ENCODE results near the gene ZDHHC21. TPM values are rescaled to one million over a fixed set of nuclear protein-coding genes. Genes with fewer than 3 reads are reported as not detected.

ZDHHC21 gene, protein sequence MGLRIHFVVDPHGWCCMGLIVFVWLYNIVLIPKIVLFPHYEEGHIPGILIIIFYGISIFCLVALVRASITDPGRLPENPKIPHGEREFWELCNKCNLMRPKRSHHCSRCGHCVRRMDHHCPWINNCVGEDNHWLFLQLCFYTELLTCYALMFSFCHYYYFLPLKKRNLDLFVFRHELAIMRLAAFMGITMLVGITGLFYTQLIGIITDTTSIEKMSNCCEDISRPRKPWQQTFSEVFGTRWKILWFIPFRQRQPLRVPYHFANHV
- 9.9 and 10.5 TPM in 2 replicates for total RNA-seq (2022)
- percentile 75 among the genes with signal in this experiment for Bru-seq, nascent RNA
- percentile 85 among the genes with signal in this experiment for BruChase-seq, experiment 1, labeled RNA remaining after a 6-hour chase
- percentile 85 among the genes with signal in this experiment for BruChase-seq, experiment 2, labeled RNA remaining after a 2-hour chase
- long read RNA-seq, full-length matches to known transcripts, result 8 of 49 reads
- long read RNA-seq, partial matches to known transcripts, result 5 of 49 reads
- long read RNA-seq, other reads (novel, unspliced or antisense), result 36 of 49 reads

DNA sequence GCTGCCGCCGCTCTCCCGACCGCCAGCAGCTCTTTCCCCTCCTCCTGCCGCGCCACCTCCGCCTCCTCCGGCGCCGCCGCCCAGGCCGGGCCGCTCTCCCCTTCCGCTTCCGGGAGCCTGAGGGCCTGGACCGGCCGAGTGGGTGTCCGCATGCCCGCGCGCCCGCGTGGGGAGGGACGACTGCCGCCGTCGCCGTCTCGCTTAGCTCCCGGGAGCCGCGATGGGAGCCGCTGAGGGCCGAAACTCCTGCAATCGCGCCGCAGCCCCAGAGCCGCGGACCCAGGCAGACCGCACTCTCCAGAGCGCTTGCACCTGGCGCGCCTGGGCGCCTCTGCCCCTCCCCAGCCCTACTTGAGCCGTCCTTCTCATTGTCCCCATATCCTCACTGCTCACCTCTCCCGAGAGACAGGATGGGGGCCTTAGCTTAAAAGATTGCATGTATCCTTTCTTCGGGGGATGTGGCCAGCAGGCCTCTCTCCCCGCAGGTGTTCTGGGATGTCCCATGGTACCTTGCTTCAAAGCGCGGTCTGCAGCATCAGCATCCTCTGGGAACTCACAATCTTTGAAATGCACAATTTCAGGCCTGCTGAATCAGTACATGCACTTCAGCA, at the start of gene ZDHHC21:
ZDHHC21 (minus strand) TSS at position 182 of the 611 bp plus-strand sequence. CDS start 19,092 bp downstream, outside the sequence.
- no peaks in the 10 kb centered on the region for H3K4me1 Mint-ChIP-seq (ENCODE audit: insufficient read depth, unreplicated experiment)
- H3K27ac Mint-ChIP-seq (ENCODE audit: low read depth, unreplicated experiment), result peak within 1 kb of the TSS; percentile 64
- intact Hi-C loops (cut with micrococcal nuclease), result no loop called here
- ChIA-PET POLR2A (interaction anchor here (1.6 kb wide), 1 partner anchor 32 kb away, joined by 4 read pairs; no protein-coding TSS in a partner anchor), CTCF (interaction anchor here (0.6 to 1.1 kb wide), 3 partner anchors 13 to 58 kb away, joined by 3 to 4 read pairs (median 3); no protein-coding TSS in a partner anchor)
- H3K9me3 Mint-ChIP-seq (ENCODE audit: unreplicated experiment), result no peaks in the 10 kb centered on the region
- H3K27me3 Mint-ChIP-seq (ENCODE audit: insufficient read depth, unreplicated experiment), result peaks cover 25% of the 10 kb centered on the region
- DNase-seq (ENCODE audit: unreplicated experiment), result peak; percentile 58
- peak within 1 kb of the TSS; percentile 87 for H3K4me3 Mint-ChIP-seq (ENCODE audit: unreplicated experiment)
- BruUV-seq (replicated peaks), result TSS peak; percentile 44
- TF ChIP-seq, protein P1, sequence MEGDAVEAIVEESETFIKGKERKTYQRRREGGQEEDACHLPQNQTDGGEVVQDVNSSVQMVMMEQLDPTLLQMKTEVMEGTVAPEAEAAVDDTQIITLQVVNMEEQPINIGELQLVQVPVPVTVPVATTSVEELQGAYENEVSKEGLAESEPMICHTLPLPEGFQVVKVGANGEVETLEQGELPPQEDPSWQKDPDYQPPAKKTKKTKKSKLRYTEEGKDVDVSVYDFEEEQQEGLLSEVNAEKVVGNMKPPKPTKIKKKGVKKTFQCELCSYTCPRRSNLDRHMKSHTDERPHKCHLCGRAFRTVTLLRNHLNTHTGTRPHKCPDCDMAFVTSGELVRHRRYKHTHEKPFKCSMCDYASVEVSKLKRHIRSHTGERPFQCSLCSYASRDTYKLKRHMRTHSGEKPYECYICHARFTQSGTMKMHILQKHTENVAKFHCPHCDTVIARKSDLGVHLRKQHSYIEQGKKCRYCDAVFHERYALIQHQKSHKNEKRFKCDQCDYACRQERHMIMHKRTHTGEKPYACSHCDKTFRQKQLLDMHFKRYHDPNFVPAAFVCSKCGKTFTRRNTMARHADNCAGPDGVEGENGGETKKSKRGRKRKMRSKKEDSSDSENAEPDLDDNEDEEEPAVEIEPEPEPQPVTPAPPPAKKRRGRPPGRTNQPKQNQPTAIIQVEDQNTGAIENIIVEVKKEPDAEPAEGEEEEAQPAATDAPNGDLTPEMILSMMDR (IDR thresholded peaks at IDR 0.05; ENCODE audit: unreplicated experiment), result no peak
- H3K36me3 Mint-ChIP-seq (ENCODE audit: insufficient read depth, unreplicated experiment), result peaks cover 13% of the 10 kb centered on the region

GRCh38 chr9:14741369-14741768, 48.1 kb upstream of the ZDHHC21 start:
- ChIA-PET POLR2A (interaction anchor here (0.6 to 1.4 kb wide), 2 partner anchors 15 to 49 kb away, joined by 3 to 6 read pairs; no protein-coding TSS in a partner anchor), CTCF (interaction anchor here (0.6 kb wide), 1 partner anchor 291 kb away, joined by 3 read pairs; no protein-coding TSS in a partner anchor)
- no TSS peak for BruUV-seq (replicated peaks)
- H3K27me3 Mint-ChIP-seq (ENCODE audit: insufficient read depth, unreplicated experiment), result peaks cover 34% of the 10 kb centered on the region
- H3K27ac Mint-ChIP-seq (ENCODE audit: low read depth, unreplicated experiment), result no peak overlapping the region
- TF ChIP-seq, protein P1 (IDR thresholded peaks at IDR 0.05; ENCODE audit: unreplicated experiment), result no peak
- H3K4me3 Mint-ChIP-seq (ENCODE audit: unreplicated experiment), result no peak overlapping the region
- DNase-seq (ENCODE audit: unreplicated experiment), result no peak
- H3K9me3 Mint-ChIP-seq (ENCODE audit: unreplicated experiment), result no peaks in the 10 kb centered on the region
- no peaks in the 10 kb centered on the region for H3K4me1 Mint-ChIP-seq (ENCODE audit: insufficient read depth, unreplicated experiment)
- H3K36me3 Mint-ChIP-seq (ENCODE audit: insufficient read depth, unreplicated experiment), result no peaks in the 10 kb centered on the region
- intact Hi-C loops (cut with micrococcal nuclease), result no loop called here

DNA sequence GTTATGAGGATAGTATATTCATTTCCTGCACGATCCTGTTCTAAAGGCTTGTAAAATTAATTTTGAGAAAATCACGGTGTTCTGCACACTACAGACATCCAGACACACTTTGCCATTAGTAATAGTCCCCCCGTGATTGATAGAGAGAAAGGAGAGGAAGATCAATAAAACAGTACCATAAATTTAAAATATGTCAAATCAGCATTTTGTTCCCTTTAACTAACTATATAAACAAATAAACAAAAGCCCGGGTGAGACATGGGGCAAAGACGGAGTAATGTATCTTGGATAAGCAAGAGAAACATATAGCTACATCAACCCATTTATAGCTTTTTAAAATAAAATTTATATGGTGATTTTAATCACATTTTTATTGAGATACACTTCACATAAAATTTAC, 39.9 kb upstream of the ZDHHC21 start:
- intact Hi-C loops (cut with micrococcal nuclease), result no loop called here
- Mint-ChIP-seq H3K4me1 (ENCODE audit: insufficient read depth, unreplicated experiment) (no peaks in the 10 kb centered on the region), H3K4me3 (ENCODE audit: unreplicated experiment) (no peak overlapping the region), H3K9me3 (ENCODE audit: unreplicated experiment) (no peaks in the 10 kb centered on the region), H3K27ac (ENCODE audit: low read depth, unreplicated experiment) (no peak overlapping the region), H3K36me3 (ENCODE audit: insufficient read depth, unreplicated experiment) (no peaks in the 10 kb centered on the region), H3K27me3 (ENCODE audit: insufficient read depth, unreplicated experiment) (peaks cover 74% of the 10 kb centered on the region)
- no peak for DNase-seq (ENCODE audit: unreplicated experiment)
- TF ChIP-seq, protein P1 (IDR thresholded peaks at IDR 0.05; ENCODE audit: unreplicated experiment), result no peak
- ChIA-PET CTCF (no interaction called here), POLR2A (no interaction called here)
- BruUV-seq (replicated peaks), result no TSS peak
